Karpas-422 (cell line): ENCODE results near the gene KCNJ13. TPM values are rescaled to one million over a fixed set of nuclear protein-coding genes. Genes with fewer than 3 reads are reported as not detected.

Source experiments
- DNase-seq: peaks from one replicate; pipeline ENCODE4 v3.0.0-alpha.2; 2015
- H2AFZ ChIP-seq: fragments of 200-600 bp; sonication (generic); 2 replicates; pipeline ENCODE4 v1.6.1; 2014; ENCODE audit warnings: antibody characterized with exemption, low read length, mixed read lengths
- H3K27ac ChIP-seq: fragments of 200-600 bp; sonication (generic); 2 replicates; pipeline ENCODE4 v1.5.1; 2014; ENCODE audit warnings: mild to moderate bottlenecking, low read length, moderate library complexity
- H3K27me3 ChIP-seq: fragments of 200-600 bp; sonication (generic); 2 replicates; pipeline ENCODE4 v1.6.1; 2014; ENCODE audit warnings: low read length, mixed read lengths
- H3K36me3 ChIP-seq: fragments of 200-600 bp; sonication (generic); 2 replicates; pipeline ENCODE4 v1.6.1; 2014; ENCODE audit warnings: low read length, mixed read lengths; ENCODE audit not compliant: insufficient read depth
- H3K4me1 ChIP-seq: fragments of 200-600 bp; sonication (generic); 2 replicates; pipeline ENCODE4 v1.6.1; 2014; ENCODE audit warnings: mild to moderate bottlenecking, low read length, mixed read lengths
- H3K4me2 ChIP-seq: fragments of 200-600 bp; sonication (generic); 2 replicates; pipeline ENCODE4 v1.6.1; 2014; ENCODE audit warnings: low read length, low read depth, mild to moderate bottlenecking; ENCODE audit not compliant: poor library complexity, severe bottlenecking
- H3K4me3 ChIP-seq: fragments of 200-600 bp; sonication (generic); 2 replicates; pipeline ENCODE4 v1.5.1; 2014; ENCODE audit warnings: mild to moderate bottlenecking, antibody characterized with exemption, low read length, mixed read lengths
- H3K79me2 ChIP-seq: fragments of 200-600 bp; sonication (generic); 2 replicates; pipeline ENCODE4 v1.6.1; 2014; ENCODE audit warnings: mild to moderate bottlenecking, low read length, mixed read lengths
- H3K9ac ChIP-seq: fragments of 200-600 bp; sonication (generic); 2 replicates; pipeline ENCODE4 v1.6.0; 2014; ENCODE audit warnings: low read length
- H3K9me2 ChIP-seq: fragments of 200-600 bp; sonication (generic), shearing (Covaris generic); replicated peaks from 2 replicates; pipeline ENCODE4 v1.6.0; 2014; ENCODE audit warnings: mild to moderate bottlenecking, low read length, moderate library complexity; ENCODE audit not compliant: insufficient read depth
- H3K9me3 ChIP-seq: fragments of 300-700, 200-600 bp; sonication (generic); 2 replicates; pipeline ENCODE4 v1.6.1; 2014; ENCODE audit warnings: low read length, mixed read lengths
- H4K20me1 ChIP-seq: fragments of 200-600 bp; sonication (generic); 2 replicates; pipeline ENCODE4 v1.6.1; 2014; ENCODE audit warnings: mild to moderate bottlenecking, antibody characterized with exemption, low read length, low read depth; ENCODE audit not compliant: insufficient read depth
- total RNA-seq: library from RNA; depleted of rRNA; stranded (reverse); fragments of >200 nt; shearing (Covaris generic); gene quantifications from 2 replicates; pipeline ENCODE4 v1.2.3, GENCODE V29; 2014; ENCODE audit warnings: low replicate concordance

The KCNJ13 gene
- total RNA-seq, 1 experiment from 2014 or later = 3.8 TPM

DNA sequence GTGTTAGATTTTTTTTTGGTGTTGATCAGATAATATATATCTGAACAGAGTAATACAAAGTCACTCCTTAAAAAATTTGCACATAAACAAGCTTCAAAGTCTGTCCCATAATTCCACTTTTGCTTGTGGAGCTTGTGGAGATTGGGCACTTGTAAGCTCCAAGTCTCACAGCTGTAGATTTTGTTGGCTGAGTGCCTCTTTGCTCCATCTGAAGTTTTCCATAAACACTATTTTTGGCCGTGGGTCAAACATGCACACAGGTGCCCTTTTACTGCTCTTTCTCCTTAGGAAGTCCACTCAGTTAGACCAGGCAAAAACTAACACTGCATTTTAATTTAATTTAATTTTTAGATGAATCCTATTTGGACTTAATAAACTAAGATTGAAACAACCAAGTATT, 3.6 kb upstream of the KCNJ13 start:
- H3K27ac ChIP-seq = no peak overlapping the region
- no peaks in the 10 kb centered on the region; the same call in 1 of the 2 replicates for H3K9me2 ChIP-seq

DNA sequence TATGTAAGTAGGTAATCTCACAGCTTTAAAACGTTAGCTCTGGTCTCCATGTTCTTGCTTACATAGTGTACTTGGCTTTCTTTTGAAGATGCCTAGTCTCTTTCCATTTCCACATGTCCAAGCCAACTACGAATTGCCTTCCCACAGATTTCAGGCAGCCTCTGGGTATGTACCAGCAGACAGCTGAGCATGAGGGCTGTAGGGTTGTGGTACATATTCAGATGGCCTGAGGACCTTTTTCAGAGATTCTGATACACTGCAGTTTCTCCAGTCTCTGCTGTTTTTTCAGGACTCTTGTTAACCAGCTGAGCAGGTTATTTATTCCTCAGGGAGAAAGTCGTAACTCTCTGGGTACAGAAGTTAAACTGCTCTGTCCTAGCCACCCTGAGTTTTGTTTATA, 3.1 kb upstream of the KCNJ13 start:
- H3K9me2 ChIP-seq = no peaks in the 10 kb centered on the region; the same call in 1 of the 2 replicates
- H3K27me3 ChIP-seq = no peaks in the 10 kb centered on the region
- no peaks in the 10 kb centered on the region for H3K4me1 ChIP-seq
- no peak overlapping the region for H3K27ac ChIP-seq
- no peak overlapping the region for H3K4me3 ChIP-seq
- no peak overlapping the region for H3K9ac ChIP-seq
- H3K79me2 ChIP-seq = peaks cover 28% of the 10 kb centered on the region
- no peak overlapping the region for H3K4me2 ChIP-seq
- no peaks in the 10 kb centered on the region for H4K20me1 ChIP-seq
- no peak for DNase-seq
- H3K36me3 ChIP-seq = no peaks in the 10 kb centered on the region; the same call in 1 of the 2 replicates
- no peaks in the 10 kb centered on the region for H3K9me3 ChIP-seq
- no peak overlapping the region for H2AFZ ChIP-seq

More for the DNA sequence above, 3.6 kb upstream of the KCNJ13 start:
- Histone ChIP-seq H3K36me3 (no peaks in the 10 kb centered on the region; the same call in 1 of the 2 replicates), H3K27me3 (no peaks in the 10 kb centered on the region), H3K4me1 (no peaks in the 10 kb centered on the region), H3K79me2 (peaks cover 23% of the 10 kb centered on the region), H4K20me1 (no peaks in the 10 kb centered on the region), H3K4me3 (no peak overlapping the region), H3K4me2 (no peak overlapping the region), H2AFZ (no peak overlapping the region), H3K9ac (no peak overlapping the region), H3K9me3 (no peaks in the 10 kb centered on the region)
- DNase-seq = no peak

DNA sequence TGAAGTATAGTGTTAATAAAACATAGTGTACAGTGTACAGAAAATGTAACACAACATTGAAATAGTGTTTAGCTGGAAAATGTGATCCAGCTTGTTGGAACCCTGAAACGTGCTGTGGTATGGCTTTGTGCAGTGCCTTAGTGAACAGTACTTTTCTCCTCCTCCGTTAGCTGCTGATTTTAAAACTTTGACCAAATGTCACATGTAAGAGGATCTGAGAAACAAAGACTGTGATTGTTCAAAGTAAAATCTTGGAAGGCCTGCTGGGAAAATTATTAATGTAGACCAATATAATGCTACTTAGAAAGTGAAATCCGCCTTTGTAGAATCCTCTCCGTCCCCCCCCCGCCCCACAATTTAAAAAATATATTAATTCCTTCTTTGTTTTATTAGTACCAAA, 911 bp upstream of the KCNJ13 start:
- no peak for DNase-seq
- Histone ChIP-seq H3K9ac (no peak overlapping the region), H2AFZ (no peak overlapping the region), H3K9me2 (no peaks in the 10 kb centered on the region; the same call in 1 of the 2 replicates), H3K4me3 (no peak overlapping the region), H3K4me2 (no peak overlapping the region), H3K36me3 (peaks cover 10% of the 10 kb centered on the region; the same call in 1 of the 2 replicates), H3K27me3 (no peaks in the 10 kb centered on the region), H3K27ac (no peak overlapping the region), H3K79me2 (peaks cover 33% of the 10 kb centered on the region), H3K4me1 (peaks cover 6% of the 10 kb centered on the region), H3K9me3 (no peaks in the 10 kb centered on the region), H4K20me1 (no peaks in the 10 kb centered on the region)

DNA sequence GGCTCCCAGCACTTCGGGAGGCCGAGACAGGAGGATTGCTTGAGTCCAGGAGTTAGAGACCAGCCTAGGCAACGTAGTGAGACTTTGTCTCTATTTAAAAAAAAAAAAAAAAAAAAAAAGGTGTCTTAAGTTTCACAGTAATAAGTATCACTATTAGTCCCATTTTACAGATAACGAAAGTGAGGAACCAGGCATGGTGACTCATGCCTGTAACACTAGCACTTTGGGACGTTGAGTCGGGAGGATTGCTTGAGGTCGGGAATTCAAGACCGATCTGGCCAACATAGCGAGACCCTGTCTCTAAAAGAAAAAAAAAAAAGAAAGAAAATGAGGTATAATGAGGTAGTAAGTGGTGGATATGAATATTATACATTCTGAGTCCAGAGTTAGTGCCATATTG, 2.5 kb downstream of the KCNJ13 start:
- no peaks in the 10 kb centered on the region for H3K9me2 ChIP-seq
- no peak overlapping the region for H3K4me3 ChIP-seq
- DNase-seq = no peak

DNA sequence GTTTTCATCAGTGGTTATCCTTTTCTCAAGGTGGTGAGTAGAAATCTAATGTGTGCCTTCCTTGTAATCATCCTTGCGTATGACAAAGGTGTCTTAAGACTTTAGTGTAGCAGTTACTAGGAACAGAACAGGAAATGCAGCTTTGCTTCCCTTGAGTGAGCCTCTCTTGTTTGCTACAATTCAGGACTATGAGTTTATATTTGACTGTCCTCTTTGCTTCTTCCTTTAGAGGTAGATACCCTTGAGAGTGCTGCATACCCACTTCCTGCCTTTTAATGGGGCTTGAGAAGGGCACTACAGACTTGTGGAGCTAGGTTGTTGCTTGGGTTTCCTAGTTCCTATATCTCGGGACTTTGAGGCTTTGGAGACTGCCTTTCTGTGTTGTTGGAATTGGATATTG, 3.8 kb downstream of the KCNJ13 start:
- Histone ChIP-seq H3K9me2 (no peaks in the 10 kb centered on the region), H3K27ac (peak overlapping the region; percentile 35; the same call in 1 of the 2 replicates), H3K9ac (no peak overlapping the region), H3K4me2 (no peak overlapping the region), H3K4me1 (peaks cover 11% of the 10 kb centered on the region), H2AFZ (no peak overlapping the region), H3K79me2 (peaks cover 37% of the 10 kb centered on the region), H3K9me3 (no peaks in the 10 kb centered on the region), H3K36me3 (peaks cover 30% of the 10 kb centered on the region), H3K27me3 (no peaks in the 10 kb centered on the region), H3K4me3 (no peak overlapping the region), H4K20me1 (no peaks in the 10 kb centered on the region)
- no peak for DNase-seq

More for the DNA sequence above, 2.5 kb downstream of the KCNJ13 start:
- Histone ChIP-seq H4K20me1 (no peaks in the 10 kb centered on the region), H3K4me1 (peaks cover 11% of the 10 kb centered on the region), H3K27ac (no peak overlapping the region), H3K4me2 (no peak overlapping the region), H3K27me3 (no peaks in the 10 kb centered on the region), H2AFZ (no peak overlapping the region), H3K9ac (no peak overlapping the region), H3K9me3 (no peaks in the 10 kb centered on the region), H3K79me2 (peaks cover 38% of the 10 kb centered on the region), H3K36me3 (peaks cover 26% of the 10 kb centered on the region)

DNA sequence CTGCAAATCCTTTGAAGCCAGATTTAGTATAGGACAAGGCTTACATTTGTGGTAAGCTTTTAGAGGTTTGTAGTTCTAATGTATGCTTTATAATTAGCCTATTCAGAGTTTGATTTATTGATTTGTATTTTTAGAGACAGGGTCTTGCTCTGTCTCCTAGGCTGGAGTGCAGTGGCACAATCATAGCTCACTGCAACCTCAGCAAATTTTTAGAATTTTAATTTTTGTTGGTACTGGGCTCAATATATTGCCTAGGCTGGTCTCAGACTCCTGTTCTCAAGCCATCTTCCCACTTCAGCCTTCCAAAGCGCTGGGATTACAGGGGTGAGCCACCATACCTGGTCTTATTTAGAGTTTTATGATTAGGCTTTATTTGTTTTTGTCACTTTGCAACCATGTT, 4.5 kb downstream of the KCNJ13 start:
- Histone ChIP-seq H3K27ac (peak overlapping the region; percentile 35; the same call in 1 of the 2 replicates), H3K9me2 (no peaks in the 10 kb centered on the region), H3K4me3 (no peak overlapping the region), H3K9ac (no peak overlapping the region), H4K20me1 (no peaks in the 10 kb centered on the region), H3K4me1 (peaks cover 11% of the 10 kb centered on the region), H2AFZ (no peak overlapping the region), H3K27me3 (no peaks in the 10 kb centered on the region), H3K79me2 (peaks cover 37% of the 10 kb centered on the region), H3K36me3 (peaks cover 30% of the 10 kb centered on the region), H3K9me3 (no peaks in the 10 kb centered on the region), H3K4me2 (no peak overlapping the region)
- no peak for DNase-seq

DNA sequence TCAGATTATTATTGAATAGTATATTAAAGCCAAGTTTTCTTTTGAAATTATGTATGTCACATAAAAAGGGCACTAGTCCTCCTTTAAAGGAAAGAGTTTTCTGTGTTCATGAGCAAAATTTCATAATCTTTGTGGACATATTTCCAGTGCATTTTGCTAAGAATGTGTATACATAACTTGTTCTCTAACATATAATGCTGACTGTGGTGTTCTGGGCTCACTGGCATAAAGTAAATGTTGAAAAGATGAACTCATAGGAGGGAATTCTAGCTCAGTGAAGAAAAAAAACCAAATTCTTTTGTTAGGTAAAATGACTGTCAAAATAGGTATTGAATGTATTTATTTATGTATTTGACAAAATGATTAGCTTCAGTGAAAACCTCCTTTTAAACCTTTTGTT, 6.2 kb downstream of the KCNJ13 start:
- no peak overlapping the region for H3K9ac ChIP-seq
- H4K20me1 ChIP-seq = no peaks in the 10 kb centered on the region
- peaks cover 27% of the 10 kb centered on the region for H3K79me2 ChIP-seq
- no peaks in the 10 kb centered on the region for H3K27me3 ChIP-seq
- peaks cover 31% of the 10 kb centered on the region for H3K36me3 ChIP-seq
- H3K4me3 ChIP-seq = no peak overlapping the region
- no peak overlapping the region for H2AFZ ChIP-seq
- no peak overlapping the region for H3K4me2 ChIP-seq
- no peaks in the 10 kb centered on the region for H3K9me3 ChIP-seq
- DNase-seq = no peak
- H3K27ac ChIP-seq = no peak overlapping the region
- H3K9me2 ChIP-seq = no peaks in the 10 kb centered on the region
- peaks cover 17% of the 10 kb centered on the region for H3K4me1 ChIP-seq

DNA sequence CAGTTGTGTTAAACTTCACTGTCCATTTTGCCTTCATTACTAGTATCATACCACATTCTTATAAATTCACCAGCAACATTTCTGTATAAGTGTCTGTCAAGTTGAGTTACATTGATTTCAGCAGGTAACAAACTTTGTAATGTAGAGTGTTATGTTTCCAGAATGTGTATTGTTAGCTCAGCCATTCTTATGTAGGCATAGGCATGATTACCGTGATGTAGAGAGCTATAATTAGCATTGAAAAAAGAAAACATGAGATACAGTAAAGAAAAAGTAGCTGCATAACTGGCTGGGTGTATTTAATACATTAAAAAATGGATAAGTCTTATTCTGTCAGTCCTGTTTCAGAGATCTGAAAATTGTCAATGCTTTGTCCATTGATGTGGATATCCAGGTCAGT, 8.5 kb downstream of the KCNJ13 start:
- Histone ChIP-seq H2AFZ (no peak overlapping the region), H3K79me2 (peaks cover 16% of the 10 kb centered on the region), H3K36me3 (peaks cover 36% of the 10 kb centered on the region), H3K27ac (no peak overlapping the region), H3K27me3 (no peaks in the 10 kb centered on the region), H3K4me1 (peaks cover 17% of the 10 kb centered on the region), H3K9me3 (no peaks in the 10 kb centered on the region), H4K20me1 (no peaks in the 10 kb centered on the region), H3K4me2 (no peak overlapping the region), H3K9ac (no peak overlapping the region), H3K4me3 (no peak overlapping the region), H3K9me2 (no peaks in the 10 kb centered on the region)
- DNase-seq = no peak
